Measurements from ENCODE around the gene HECTD4.
"Not testable (repeated sequence)": the region's sequence is repeated elsewhere in the genome, so short reads cannot be mapped to it uniquely, and the experiment has no call there.

Gene HECTD4

GRCh38 chr12:112172556-112173324, 209.5 kb downstream of the HECTD4 start:
- DNase-seq: no peak

- no peak for DNase-seq
Measured at GRCh38 chr12:112170971-112171596, 211.1 kb downstream of the HECTD4 start.

- peak; percentile 18 for DNase-seq
Measured at GRCh38 chr12:112170376-112170775, 211.9 kb downstream of the HECTD4 start.

GRCh38 chr12:112169966-112170365, 212.3 kb downstream of the HECTD4 start:
- DNase-seq: no peak

- no peak for DNase-seq
Measured at GRCh38 chr12:112169161-112169872, 212.9 kb downstream of the HECTD4 start.

GRCh38 chr12:112168561-112168971, 213.7 kb downstream of the HECTD4 start:
- no peak for DNase-seq

- DNase-seq: no peak
Measured at GRCh38 chr12:112167718-112168525, 214.3 kb downstream of the HECTD4 start.

- no peak for DNase-seq
Measured at GRCh38 chr12:112167031-112167461, 215.2 kb downstream of the HECTD4 start.

GRCh38 chr12:112166051-112167015, 215.9 kb downstream of the HECTD4 start:
- DNase-seq: no peak

GRCh38 chr12:112165624-112166023, 216.6 kb downstream of the HECTD4 start:
- DNase-seq: no peak

GRCh38 chr12:112164011-112164660, 218.1 kb downstream of the HECTD4 start:
- no peak for DNase-seq

- no peak for DNase-seq
Measured at GRCh38 chr12:112163471-112163991, 218.7 kb downstream of the HECTD4 start.

- no peak for DNase-seq
Measured at GRCh38 chr12:112163056-112163455, 219.2 kb downstream of the HECTD4 start.

GRCh38 chr12:112162241-112162790, 219.9 kb downstream of the HECTD4 start:
- no peak for DNase-seq

- DNase-seq: no peak
Measured at GRCh38 chr12:112161711-112162110, 220.5 kb downstream of the HECTD4 start.

GRCh38 chr12:112160611-112161010, 221.6 kb downstream of the HECTD4 start:
- no peak for DNase-seq

GRCh38 chr12:112159146-112159541, 223.1 kb downstream of the HECTD4 start:
- DNase-seq: no peak

GRCh38 chr12:112158461-112159145, 223.6 kb downstream of the HECTD4 start:
- DNase-seq: not testable (repeated sequence)

GRCh38 chr12:112153893-112154219, 228.4 kb downstream of the HECTD4 start:
- no peak for DNase-seq
